Astrocyte (in vitro differentiated cells and primary cell): ENCODE measurements around the gene DAZAP1. TPM values are rescaled to one million over a fixed set of nuclear protein-coding genes. Genes with fewer than 3 reads are reported as not detected.

Experiments
- DNase-seq: peaks from one replicate; pipeline ENCODE4 v3.0.0-alpha.2; 2010; ENCODE audit warnings: low read depth
- FAIRE-seq: peaks from 2 replicates; lab custom pipeline; 2011; peaks lifted over from hg19 to GRCh38; lab: Jason Lieb, UNC
- H2AFZ ChIP-seq: 2 replicates; pipeline ENCODE4 v1.6.0; 2012; ENCODE audit warnings: low read depth, low read length, inconsistent platforms
- H3K27ac ChIP-seq: 2 replicates; pipeline ENCODE4 v1.5.1; 2011; ENCODE audit warnings: low read depth, low read length, inconsistent platforms
- H3K27me3 ChIP-seq: 2 replicates; pipeline ENCODE4 v1.6.0; 2011; ENCODE audit warnings: low read length, inconsistent platforms; ENCODE audit not compliant: insufficient read depth
- H3K36me3 ChIP-seq: 2 replicates; pipeline ENCODE4 v1.5.1; 2011; ENCODE audit warnings: low read length, inconsistent platforms; ENCODE audit not compliant: insufficient read depth
- H3K4me1 ChIP-seq: 2 replicates; pipeline ENCODE4 v1.5.1; 2011; ENCODE audit warnings: low read length, inconsistent platforms; ENCODE audit not compliant: insufficient read depth
- H3K4me2 ChIP-seq: 2 replicates; pipeline ENCODE4 v1.6.0; 2012; ENCODE audit warnings: low read length, inconsistent platforms
- H3K4me3 ChIP-seq: 2 replicates; pipeline ENCODE4 v1.5.1; 2011; ENCODE audit warnings: low read depth, mild to moderate bottlenecking, low read length, inconsistent platforms; ENCODE audit not compliant: insufficient read depth
- H3K79me2 ChIP-seq: 2 replicates; pipeline ENCODE4 v1.6.0; 2012; ENCODE audit warnings: mild to moderate bottlenecking, low read length, inconsistent platforms; ENCODE audit not compliant: insufficient read depth
- H3K9ac ChIP-seq: 2 replicates; pipeline ENCODE4 v1.6.0; 2012; ENCODE audit warnings: mild to moderate bottlenecking, low read length, inconsistent platforms
- H3K9me3 ChIP-seq: 2 replicates; pipeline ENCODE4 v1.5.1; 2012; ENCODE audit warnings: low read depth, mild to moderate bottlenecking, low read length, inconsistent platforms; ENCODE audit not compliant: insufficient read depth
- H4K20me1 ChIP-seq: 2 replicates; pipeline ENCODE4 v1.6.0; 2012; ENCODE audit warnings: low read length, inconsistent platforms; ENCODE audit not compliant: insufficient read depth
- H3K27ac Mint-ChIP-seq: one replicate; pipeline ENCODE4 v1.8.0; 2021; ENCODE audit warnings: mild to moderate bottlenecking, mixed read lengths; ENCODE audit not compliant: unreplicated experiment
- H3K27me3 Mint-ChIP-seq: one replicate; pipeline ENCODE4 v1.8.0; 2021; ENCODE audit warnings: low read depth, mixed read lengths; ENCODE audit not compliant: unreplicated experiment
- H3K36me3 Mint-ChIP-seq: one replicate; pipeline ENCODE4 v1.8.0; 2021; ENCODE audit warnings: low read depth, mixed read lengths; ENCODE audit not compliant: unreplicated experiment
- H3K4me1 Mint-ChIP-seq: one replicate; pipeline ENCODE4 v1.8.0; 2021; ENCODE audit warnings: low read depth, mixed read lengths; ENCODE audit not compliant: unreplicated experiment
- H3K4me3 Mint-ChIP-seq: one replicate; pipeline ENCODE4 v1.8.0; 2021; ENCODE audit warnings: mild to moderate bottlenecking, moderate library complexity, mixed read lengths; ENCODE audit not compliant: unreplicated experiment
- H3K9me3 Mint-ChIP-seq: one replicate; pipeline ENCODE4 v1.8.0; 2021; ENCODE audit warnings: mild to moderate bottlenecking, mixed read lengths; ENCODE audit not compliant: unreplicated experiment
- EZH2 ChIP-seq: IDR thresholded peaks from 2 replicates; pipeline ENCODE4 v1.6.1; 2012; ENCODE audit warnings: mild to moderate bottlenecking, low read length, inconsistent platforms; ENCODE audit not compliant: insufficient read depth
- total RNA-seq: library from RNA; stranded (reverse); gene quantifications from 2 replicates; pipeline ENCODE4 v1.2.1, GENCODE V29; 2021
- TF ChIP-seq, protein P1 (sequence below): IDR thresholded peaks from 2 replicates; pipeline ENCODE4 v1.5.1; 2011; ENCODE audit warnings: low read depth, mild to moderate bottlenecking, inconsistent platforms, low read length, moderate library complexity; ENCODE audit not compliant: insufficient read depth

The DAZAP1 gene
- total RNA-seq, 1 donor from 2014 or later: 108 TPM

DNA sequence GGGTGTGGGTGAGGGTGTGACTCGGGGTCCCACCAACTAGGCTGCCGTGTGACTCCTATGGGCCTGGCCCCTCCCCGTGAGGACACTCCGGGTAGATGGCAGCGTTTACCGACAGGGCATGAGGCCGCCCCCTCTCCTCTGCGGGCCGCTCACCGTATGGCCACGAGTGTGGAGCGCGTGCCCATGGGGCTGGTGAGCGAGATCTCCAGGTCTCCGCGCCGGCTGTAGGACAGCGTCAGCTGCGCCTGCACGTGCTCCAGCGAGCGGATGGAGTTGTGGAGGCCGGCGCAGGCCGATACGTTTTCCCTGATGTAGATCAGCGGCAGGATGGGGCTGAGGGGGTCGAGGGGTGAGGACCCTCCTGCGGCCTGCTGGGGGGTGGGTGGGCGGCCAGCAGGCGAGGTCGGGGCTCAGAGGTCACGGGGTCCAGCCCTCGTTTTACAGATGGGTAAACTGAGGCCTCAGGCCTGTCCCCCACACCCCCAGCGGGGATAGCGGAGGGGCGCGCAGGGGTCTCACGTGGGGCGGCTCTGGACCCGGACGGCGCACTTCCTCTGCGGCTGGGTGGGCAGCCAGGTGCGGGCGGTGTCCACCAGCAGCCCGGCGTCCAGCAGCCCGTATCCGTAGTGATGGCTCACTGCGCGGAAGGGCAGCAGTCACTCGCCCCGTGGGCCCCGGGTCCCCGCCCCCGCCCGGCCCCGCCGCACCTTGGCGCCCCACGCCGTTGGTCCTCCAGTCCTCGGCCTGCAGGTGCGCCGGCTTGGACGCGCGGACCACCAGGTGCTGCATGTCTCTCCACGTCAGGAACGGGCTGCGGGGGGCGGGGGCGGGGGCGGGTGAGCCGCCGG, 76.0 kb downstream of the DAZAP1 start:
- Histone ChIP-seq H3K9ac (no peak overlapping the region), H3K4me3 (no peak overlapping the region), H3K4me1 (no peaks in the 10 kb centered on the region), H3K27ac (no peak overlapping the region), H2AFZ (no peak overlapping the region), H3K27me3 (no peaks in the 10 kb centered on the region), H4K20me1 (no peaks in the 10 kb centered on the region), H3K79me2 (peaks cover 7% of the 10 kb centered on the region), H3K4me2 (no peak overlapping the region), H3K36me3 (no peaks in the 10 kb centered on the region), H3K9me3 (no peaks in the 10 kb centered on the region)
- Mint-ChIP-seq H3K4me3 (no peak overlapping the region), H3K36me3 (no peaks in the 10 kb centered on the region), H3K27me3 (no peaks in the 10 kb centered on the region), H3K27ac (no peak overlapping the region), H3K4me1 (no peaks in the 10 kb centered on the region), H3K9me3 (no peaks in the 10 kb centered on the region)
- FAIRE-seq (no peak), DNase-seq (no peak)
- no peak for TF ChIP-seq EZH2
- TF ChIP-seq, protein P1, sequence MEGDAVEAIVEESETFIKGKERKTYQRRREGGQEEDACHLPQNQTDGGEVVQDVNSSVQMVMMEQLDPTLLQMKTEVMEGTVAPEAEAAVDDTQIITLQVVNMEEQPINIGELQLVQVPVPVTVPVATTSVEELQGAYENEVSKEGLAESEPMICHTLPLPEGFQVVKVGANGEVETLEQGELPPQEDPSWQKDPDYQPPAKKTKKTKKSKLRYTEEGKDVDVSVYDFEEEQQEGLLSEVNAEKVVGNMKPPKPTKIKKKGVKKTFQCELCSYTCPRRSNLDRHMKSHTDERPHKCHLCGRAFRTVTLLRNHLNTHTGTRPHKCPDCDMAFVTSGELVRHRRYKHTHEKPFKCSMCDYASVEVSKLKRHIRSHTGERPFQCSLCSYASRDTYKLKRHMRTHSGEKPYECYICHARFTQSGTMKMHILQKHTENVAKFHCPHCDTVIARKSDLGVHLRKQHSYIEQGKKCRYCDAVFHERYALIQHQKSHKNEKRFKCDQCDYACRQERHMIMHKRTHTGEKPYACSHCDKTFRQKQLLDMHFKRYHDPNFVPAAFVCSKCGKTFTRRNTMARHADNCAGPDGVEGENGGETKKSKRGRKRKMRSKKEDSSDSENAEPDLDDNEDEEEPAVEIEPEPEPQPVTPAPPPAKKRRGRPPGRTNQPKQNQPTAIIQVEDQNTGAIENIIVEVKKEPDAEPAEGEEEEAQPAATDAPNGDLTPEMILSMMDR: no peak

DNA sequence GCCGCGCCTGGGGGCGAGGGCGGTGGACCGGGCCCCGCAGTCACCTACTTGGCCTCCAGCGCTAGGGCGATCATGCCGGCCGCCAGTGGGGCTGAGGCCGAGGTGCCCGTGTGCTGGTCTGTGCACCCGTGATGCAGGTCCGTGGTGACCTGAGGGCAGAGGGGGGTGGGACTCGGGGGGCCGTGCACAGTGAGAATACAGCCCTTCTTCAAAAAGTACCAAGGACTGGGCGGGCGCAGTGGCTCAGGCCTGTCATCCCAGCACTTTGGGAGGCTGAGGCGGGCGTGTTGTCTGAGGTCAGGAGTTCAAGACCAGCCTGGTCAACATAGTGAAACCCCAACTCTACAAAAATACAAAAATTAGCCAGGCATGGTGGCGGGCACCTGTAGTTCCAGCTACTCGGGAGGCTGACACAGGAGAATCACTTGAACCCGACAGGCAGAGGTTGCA, 76.6 kb downstream of the DAZAP1 start:
- no peak for TF ChIP-seq EZH2
- TF ChIP-seq, protein P1: no peak
- H2AFZ ChIP-seq: no peak overlapping the region
- no peak overlapping the region for H3K4me3 ChIP-seq
- Mint-ChIP-seq H3K4me1 (no peaks in the 10 kb centered on the region), H3K4me3 (no peak overlapping the region), H3K27me3 (no peaks in the 10 kb centered on the region), H3K27ac (no peak overlapping the region), H3K9me3 (no peaks in the 10 kb centered on the region), H3K36me3 (no peaks in the 10 kb centered on the region)
- no peaks in the 10 kb centered on the region for H3K27me3 ChIP-seq
- H3K36me3 ChIP-seq: no peaks in the 10 kb centered on the region
- no peak overlapping the region for H3K27ac ChIP-seq
- no peak overlapping the region for H3K4me2 ChIP-seq
- no peaks in the 10 kb centered on the region for H3K4me1 ChIP-seq
- no peak overlapping the region for H3K9ac ChIP-seq
- H4K20me1 ChIP-seq: no peaks in the 10 kb centered on the region
- DNase-seq (no peak), FAIRE-seq (no peak)
- no peaks in the 10 kb centered on the region for H3K9me3 ChIP-seq
- H3K79me2 ChIP-seq: peaks cover under 1% of the 10 kb centered on the region

Other genes with a start within 250 kb of the DAZAP1 start
- gene SBNO2, start 233.3 kb upstream of the DAZAP1 start, total RNA-seq: 39.3 and 43.2 TPM in 2 replicates
- gene STK11, start 201.8 kb upstream of the DAZAP1 start, total RNA-seq: 61.6 and 67.9 TPM in 2 replicates
- gene CBARP, start 169.6 kb upstream of the DAZAP1 start, total RNA-seq: 18.8 and 19.8 TPM in 2 replicates
- 154 and 170 TPM in 2 replicates for gene ATP5F1D, start 165.8 kb upstream of the DAZAP1 start, total RNA-seq
- gene MIDN, start 159.0 kb upstream of the DAZAP1 start, total RNA-seq: 119 and 141 TPM in 2 replicates
- 184 and 215 TPM in 2 replicates for gene CIRBP, start 138.3 kb upstream of the DAZAP1 start, total RNA-seq
- 50.5 and 50.8 TPM in 2 replicates for gene FAM174C, start 132.1 kb upstream of the DAZAP1 start, total RNA-seq
- gene EFNA2, start 121.7 kb upstream of the DAZAP1 start, total RNA-seq: 7.0 and 8.4 TPM in 2 replicates
- gene NDUFS7, start 23.7 kb upstream of the DAZAP1 start, total RNA-seq: 64.0 and 67.3 TPM in 2 replicates
- gene GAMT, start 6.0 kb upstream of the DAZAP1 start, total RNA-seq: 34.1 and 35.9 TPM in 2 replicates
- 973 and 1,045 TPM in 2 replicates for gene RPS15, start 30.8 kb downstream of the DAZAP1 start, total RNA-seq
- 5.5 and 7.1 TPM in 2 replicates for gene APC2, start 42.5 kb downstream of the DAZAP1 start, total RNA-seq
- gene C19orf25, start 71.6 kb downstream of the DAZAP1 start, total RNA-seq: 30.2 and 32.4 TPM in 2 replicates
- gene PCSK4, start 82.8 kb downstream of the DAZAP1 start, total RNA-seq: 2.7 and 3.9 TPM in 2 replicates
- 5.7 and 6.6 TPM in 2 replicates for gene REEP6, start 83.6 kb downstream of the DAZAP1 start, total RNA-seq
- gene ADAMTSL5, start 105.4 kb downstream of the DAZAP1 start, total RNA-seq: 4.7 and 5.5 TPM in 2 replicates
- 0.09 TPM in 1 of 2 replicates, not detected in the other for gene PLK5, start 116.5 kb downstream of the DAZAP1 start, total RNA-seq
- gene MEX3D, start 160.7 kb downstream of the DAZAP1 start, total RNA-seq: 51.8 and 52.1 TPM in 2 replicates
- 64.0 and 71.9 TPM in 2 replicates for gene MBD3, start 185.3 kb downstream of the DAZAP1 start, total RNA-seq
- gene UQCR11, start 197.9 kb downstream of the DAZAP1 start, total RNA-seq: 255 and 257 TPM in 2 replicates
- 156 and 173 TPM in 2 replicates for gene TCF3, start 245.0 kb downstream of the DAZAP1 start, total RNA-seq